Fibroblast of lung (primary cell): ENCODE data around the gene NAB2.

Experiments
- EZH2 ChIP-seq: IDR thresholded peaks from 2 replicates; pipeline ENCODE4 v1.5.1; 2012; ENCODE audit warnings: low read length, control low read depth, mild to moderate bottlenecking; ENCODE audit errors: missing control alignments
- TF ChIP-seq, protein P1 (sequence below), 2 donors: IDR thresholded peaks in 1 of 2; conservative IDR thresholded peaks in 1 of 2; 1 replicate in 1 of 2; 2 replicates in 1 of 2; pipeline ENCODE4 v1.5.1; 2011 to 2012; ENCODE audit warnings: low read length in 2 of 2, control low read depth in 1 of 2, inconsistent platforms in 1 of 2, low read depth in 1 of 2, mild to moderate bottlenecking in 1 of 2

- TF ChIP-seq, protein P1, sequence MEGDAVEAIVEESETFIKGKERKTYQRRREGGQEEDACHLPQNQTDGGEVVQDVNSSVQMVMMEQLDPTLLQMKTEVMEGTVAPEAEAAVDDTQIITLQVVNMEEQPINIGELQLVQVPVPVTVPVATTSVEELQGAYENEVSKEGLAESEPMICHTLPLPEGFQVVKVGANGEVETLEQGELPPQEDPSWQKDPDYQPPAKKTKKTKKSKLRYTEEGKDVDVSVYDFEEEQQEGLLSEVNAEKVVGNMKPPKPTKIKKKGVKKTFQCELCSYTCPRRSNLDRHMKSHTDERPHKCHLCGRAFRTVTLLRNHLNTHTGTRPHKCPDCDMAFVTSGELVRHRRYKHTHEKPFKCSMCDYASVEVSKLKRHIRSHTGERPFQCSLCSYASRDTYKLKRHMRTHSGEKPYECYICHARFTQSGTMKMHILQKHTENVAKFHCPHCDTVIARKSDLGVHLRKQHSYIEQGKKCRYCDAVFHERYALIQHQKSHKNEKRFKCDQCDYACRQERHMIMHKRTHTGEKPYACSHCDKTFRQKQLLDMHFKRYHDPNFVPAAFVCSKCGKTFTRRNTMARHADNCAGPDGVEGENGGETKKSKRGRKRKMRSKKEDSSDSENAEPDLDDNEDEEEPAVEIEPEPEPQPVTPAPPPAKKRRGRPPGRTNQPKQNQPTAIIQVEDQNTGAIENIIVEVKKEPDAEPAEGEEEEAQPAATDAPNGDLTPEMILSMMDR (conservative IDR thresholded peaks at IDR 0.05 in 1 of 2, IDR thresholded peaks at IDR 0.05 in 1 of 2; ENCODE audit: low read depth in 1 of 2, low read length in 2 of 2): no peak
- TF ChIP-seq EZH2: no peak
These were observed 2.9 kb upstream of the NAB2 start for GRCh38 chr12:57085999-57086492.
